ENCODE data around the gene AGR3.
A peak's percentile ranks its signal among the peaks of the same experiment; 100 is the strongest.
"Not testable (repeated sequence)": the region's sequence is repeated elsewhere in the genome, so short reads cannot be mapped to it uniquely, and the experiment has no call there.

Gene AGR3

DNA sequence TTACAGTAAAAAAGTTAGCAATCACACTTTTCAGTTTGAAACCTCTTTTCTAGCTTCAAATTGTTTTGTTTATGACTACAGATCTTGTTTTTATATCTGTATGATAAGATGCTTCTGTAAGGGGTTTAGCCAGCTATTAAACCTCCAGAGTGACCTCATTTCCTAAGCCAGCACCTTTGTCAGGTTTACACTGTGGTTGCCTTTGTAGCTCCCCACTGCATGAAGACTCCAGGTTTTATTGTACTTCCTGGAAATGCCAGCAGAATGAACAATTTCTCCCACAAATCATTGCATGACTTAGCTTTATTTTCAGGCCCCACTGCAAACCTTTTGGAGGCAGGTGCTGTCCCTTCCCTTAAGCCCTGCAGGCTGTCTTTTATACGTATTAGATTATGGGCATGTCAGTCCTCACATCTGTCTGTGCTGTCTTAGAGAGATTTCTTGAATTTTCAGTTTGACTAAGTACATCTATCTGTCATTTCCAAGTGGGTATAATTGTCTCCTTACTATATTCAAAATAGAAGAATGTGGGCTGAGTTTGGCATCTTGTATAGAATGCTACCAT lies 8.2 kb upstream of the AGR3 start:
- DNase-seq, result no peak

DNA sequence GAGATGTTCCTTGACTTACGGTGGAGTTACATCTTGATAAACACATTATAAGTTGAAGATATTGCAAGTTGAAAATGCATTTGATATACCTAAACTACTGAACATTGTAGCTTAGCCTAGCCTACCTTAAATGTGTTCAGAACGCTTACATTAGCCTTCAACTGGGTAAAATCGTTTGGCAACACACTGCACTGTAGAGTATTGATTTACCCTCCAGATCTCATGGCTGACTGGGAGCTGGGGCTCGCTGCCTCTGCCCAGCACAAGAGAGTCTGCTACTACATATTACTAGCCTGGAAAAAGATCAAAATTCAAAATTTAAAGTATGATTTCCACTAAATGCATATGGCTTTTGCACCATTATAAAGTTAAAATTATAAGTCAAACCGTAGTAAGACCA lies 7.5 kb upstream of the AGR3 start:
- no peak for DNase-seq

DNA sequence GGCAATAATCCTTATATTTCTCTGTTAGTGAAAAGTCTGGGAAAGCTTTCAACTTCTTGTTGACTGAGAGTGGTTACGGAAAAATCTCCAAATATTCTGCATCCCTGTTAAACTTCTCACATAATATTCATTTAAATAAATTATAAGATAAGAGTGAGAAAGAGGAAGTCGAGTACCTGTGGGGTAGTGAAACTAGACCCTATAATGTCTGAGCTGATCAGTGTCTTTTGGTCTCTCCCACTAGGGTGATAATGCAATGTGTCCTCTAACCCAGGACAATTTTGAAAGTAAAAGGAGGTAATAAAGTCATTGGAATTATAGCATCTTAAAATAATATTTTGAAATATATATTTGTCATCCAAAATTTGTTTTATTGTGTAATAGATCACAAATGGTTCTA lies 2.1 kb upstream of the AGR3 start:
- DNase-seq, result no peak

DNA sequence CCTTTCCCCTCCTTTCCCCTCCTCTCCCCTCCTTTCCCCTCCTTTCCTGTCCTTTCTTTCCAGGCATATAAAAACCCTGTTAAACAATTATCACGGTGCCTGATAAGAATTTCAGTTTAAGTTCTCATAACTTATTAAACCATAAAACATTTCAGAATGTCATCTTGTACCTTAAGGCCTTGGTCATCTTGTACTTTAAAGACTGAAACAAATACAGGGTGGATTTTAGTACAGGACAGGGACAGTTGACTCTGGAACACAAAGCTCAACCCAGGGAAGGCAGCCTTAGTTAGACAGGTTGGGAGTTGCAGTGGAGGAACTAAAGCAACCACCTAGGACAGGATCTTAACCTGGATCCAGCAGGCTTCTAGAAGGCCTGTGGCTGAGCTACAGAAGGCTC lies 1.2 kb downstream of the AGR3 start:
- no peak for DNase-seq

DNA sequence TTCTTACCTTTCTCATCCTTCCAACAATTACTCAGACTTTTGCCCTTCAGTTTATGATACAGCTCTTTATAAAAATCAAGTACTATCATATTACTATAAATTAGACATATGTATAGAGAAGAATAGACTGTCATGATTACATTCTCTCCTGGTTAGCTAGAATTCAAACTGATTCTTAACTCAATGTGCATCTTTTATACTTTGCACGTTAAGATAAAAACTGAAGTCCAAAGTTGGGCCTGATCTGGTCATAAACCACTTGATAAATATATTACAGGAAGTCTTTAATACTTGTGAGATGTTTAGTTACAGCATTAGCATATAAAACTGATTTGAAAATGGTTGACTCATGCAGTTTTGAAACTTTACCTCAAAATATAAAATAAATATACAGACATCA lies 2.6 kb downstream of the AGR3 start:
- no peak for DNase-seq

DNA sequence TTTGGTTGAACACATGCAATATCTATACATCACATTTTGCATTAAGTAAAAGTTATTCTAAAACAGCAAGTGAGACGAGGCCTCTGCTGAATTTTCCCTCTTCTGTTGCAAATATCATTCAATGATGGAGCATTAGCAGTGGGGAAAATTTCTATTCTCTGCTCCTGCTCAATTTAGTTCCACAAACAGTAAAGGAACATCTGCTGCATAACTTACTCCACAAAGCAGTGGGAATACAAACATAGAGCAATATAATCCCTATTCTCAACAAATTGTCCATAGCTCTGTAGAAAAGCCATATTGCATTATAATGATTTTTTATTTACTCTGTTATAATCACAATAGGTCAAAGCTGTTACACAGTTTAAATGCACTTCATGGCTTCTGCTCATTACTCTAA lies 5.9 kb downstream of the AGR3 start:
- DNase-seq, result no peak

DNA sequence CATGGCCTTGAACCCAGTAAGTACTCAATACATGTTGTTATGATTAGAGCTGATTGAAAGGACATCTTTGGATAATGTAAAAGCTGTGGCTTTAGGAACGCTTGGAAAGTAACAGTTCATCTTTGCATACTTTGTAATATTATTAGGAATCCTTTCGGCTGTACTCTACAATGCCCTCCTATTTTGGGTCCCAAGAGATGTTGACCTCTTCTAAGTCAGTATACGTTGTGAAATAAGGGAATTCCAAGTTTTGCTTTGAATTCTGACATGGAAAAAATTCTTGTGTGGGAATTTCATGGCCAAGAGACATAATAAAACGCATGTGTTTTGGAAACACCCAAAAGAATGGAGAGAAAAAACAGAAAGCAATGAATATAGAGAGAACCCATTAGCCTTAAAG lies 7.7 kb downstream of the AGR3 start:
- no peak for DNase-seq

DNA sequence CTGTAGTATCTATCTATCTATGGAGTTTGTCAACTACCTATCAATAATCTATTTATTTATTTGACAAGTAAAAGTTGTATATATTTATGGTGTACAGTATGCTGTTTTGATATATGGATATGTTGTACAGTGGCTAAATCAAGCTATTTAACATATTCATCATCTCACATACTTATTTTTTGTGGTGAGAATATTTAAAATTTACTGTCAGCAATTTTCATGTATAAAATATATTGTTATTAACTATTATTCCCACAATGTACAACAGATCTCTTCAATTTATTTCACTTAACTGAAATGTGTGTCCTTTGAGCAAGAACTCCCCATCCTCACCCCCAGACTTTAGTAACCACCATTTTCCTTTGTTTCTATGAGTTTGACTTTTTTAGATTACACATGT lies 14.5 kb downstream of the AGR3 start:
- DNase-seq, result no peak

DNA sequence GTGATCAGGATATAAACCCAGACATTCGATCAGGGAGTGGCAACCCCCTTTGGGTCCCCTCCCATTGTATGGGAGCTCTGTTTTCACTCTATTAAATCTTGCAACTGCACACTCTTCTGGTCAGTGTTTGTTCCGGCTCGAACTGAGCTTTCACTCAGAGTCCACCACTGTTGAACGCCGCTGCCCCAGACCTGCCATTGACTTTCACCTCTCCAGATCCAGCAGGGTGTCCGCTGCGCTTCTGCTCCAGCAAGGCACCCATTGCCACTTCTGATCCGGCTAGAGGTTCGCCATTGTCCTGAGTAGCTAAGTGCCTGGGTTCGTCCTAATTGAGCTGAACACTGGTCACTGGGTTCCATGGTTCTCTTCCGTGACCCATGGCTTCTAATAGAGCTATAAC lies 28.6 kb downstream of the AGR3 start:
- DNase-seq, result not testable (repeated sequence)

DNA sequence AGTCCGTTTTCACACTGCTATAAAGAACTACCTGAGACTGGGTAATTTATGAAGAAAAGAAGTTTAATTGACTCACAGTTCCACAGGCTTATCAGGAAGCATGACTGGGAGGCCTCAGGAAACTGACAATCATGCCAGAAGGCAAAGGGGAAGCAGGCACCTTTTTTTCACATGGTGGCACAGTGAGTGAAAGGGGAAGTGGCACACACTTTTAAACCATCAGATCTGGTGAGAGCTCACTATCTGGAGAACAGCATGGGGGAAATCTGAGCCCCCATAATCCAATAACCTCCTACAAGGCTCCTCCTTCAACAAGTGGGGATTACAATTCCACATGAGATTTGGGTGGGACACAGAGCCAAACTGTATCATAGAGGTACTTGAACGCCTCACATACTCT lies 30.0 kb downstream of the AGR3 start:
- DNase-seq, result no peak

DNA sequence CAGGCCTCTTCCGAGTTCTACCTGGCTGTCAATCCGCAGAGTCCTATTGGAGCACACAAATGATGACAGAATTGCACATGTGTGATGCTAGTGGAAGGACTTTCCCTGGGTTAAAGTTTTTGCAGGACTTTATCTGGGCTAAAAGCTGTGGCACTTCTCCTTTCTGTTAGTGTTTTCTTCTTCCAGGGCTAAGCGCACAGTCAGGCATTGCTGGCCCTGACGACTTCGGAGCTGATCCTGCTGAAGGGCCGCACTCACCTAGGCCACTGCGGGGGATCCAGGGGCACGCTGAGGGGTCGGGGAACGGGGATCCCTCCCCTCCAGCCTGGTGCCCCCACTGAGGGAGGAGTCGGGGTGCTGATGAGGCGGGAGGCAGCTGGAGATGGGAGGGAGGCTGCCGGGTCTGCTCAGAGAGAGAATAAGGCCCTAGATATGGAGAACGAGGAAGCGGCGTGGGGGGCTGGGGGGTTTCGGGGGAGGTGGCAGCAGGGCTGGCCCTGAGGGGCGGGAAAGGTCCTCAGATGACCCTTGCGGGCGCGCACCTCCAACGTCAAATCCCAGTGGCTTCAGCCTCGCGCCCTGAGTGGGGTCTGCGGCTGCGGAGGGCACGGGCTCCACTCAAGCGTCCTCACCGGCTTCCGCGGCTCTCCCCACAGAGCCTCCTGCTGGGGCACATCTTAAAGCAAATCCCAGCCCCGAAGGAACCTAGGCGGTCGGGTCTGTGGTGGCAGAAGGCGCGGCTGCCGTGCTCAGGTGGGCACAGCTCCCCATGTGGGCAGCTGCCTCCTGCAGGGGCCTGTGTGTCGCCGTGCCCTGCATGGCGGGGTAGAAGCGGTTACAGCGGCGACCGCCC lies 30.9 kb downstream of the AGR3 start:
- no peak for DNase-seq

DNA sequence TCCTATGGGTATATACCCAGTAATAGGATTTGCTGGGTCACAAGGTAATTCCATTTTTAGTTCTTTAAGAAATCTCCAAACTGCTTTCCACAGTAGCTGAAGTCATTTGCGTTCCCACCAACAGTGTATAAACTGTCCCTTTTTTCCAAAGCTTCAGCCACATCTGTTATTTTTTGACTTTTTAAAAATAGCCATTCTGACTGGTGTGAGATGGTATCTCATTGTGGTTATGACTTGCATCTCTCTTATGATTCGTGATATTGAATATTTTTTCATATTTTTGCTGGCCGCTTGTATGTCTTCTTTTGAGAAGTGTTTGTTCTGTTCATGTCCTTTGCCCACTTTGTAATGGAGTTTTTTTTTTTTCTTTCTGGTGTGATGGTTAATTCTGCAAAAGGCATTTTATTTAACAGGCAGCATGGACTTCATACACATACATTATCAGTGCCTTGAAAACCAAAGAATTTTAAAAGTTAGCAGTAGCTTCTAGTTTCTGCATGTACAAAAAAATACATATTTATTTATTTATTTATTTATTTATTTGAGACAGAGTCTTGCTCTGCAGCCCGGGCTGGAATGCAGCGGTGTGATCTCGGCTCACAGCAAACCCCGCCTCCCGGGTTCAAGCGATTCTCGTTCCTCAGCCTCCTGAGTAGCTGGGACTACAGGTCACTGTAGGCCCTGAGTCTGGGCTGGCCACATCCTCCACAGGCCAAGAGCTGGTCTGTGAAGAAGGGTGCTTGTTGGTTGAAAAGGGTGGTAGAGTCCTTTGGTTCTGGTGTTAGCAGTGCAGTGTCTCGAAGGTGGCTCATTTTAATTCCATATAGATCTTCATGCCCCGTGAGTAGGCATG lies 32.3 kb downstream of the AGR3 start:
- no peak for DNase-seq

DNA sequence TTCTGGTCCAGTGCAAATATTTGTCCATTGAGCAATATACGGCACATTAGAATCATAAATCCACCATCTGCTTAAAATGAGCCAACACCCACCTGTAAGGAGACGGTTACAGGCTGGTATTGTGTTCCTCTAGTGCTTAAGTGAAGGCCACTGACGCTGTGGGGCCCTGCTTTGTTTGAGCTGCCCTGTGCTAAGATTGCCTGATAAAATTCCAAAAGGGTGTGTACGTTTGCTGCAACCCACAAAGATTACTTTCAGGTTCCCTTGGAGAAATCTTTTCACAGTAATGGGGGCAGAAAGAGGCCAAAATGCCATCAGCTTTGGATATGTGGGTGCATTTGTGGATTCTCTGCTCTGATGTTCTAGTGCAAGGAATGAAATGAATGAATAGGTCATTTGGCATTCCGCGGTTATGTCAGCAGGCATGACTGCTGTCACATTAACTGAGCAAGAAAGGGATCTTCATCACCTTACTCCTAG lies 34.4 kb downstream of the AGR3 start:
- DNase-seq, result peak; percentile 54

DNA sequence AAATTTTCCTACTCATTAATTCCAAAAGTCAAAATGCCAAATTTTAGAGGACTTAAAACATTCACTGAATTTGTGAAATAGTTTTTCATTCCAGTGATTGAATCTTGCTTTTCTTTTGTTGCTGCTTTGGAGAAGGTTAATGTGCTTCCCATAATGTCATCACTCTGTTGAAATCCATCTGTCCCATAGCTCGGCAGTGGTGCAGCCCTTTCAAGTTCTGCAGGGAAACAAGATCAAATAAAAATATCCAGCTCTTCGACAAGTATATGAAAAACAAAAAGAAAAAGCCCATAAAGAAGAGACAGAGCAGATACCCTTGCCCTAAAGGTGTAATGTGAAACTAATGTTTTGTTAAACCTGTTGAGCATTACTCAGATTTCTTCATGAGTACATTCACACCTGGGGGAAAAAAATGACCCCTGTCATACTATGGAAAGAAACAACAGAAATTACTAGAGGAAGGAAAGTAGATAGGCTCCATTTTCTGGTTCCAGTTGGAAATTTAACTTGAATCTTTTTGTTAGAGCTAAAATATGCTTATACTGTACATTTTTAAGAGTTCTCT lies 35.1 kb downstream of the AGR3 start:
- no peak for DNase-seq

DNA sequence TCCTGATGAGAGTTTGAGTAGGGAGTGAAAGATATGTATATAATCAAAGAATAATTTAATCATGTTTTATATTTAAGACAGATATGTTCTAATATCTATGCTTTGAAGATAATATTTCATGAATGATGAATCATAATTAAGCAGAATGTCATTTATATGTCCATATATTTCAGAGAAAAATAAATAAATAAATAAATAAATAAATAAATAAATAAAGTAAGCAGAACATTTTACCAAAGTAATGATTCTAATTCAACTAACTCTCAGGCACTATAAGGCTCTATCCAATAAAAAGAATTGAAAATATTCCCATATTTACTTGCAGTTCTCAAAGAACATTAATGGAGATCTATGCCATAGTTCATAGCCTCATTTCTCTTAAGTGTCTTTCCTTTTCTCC lies 36.0 kb downstream of the AGR3 start:
- DNase-seq, result no peak

DNA sequence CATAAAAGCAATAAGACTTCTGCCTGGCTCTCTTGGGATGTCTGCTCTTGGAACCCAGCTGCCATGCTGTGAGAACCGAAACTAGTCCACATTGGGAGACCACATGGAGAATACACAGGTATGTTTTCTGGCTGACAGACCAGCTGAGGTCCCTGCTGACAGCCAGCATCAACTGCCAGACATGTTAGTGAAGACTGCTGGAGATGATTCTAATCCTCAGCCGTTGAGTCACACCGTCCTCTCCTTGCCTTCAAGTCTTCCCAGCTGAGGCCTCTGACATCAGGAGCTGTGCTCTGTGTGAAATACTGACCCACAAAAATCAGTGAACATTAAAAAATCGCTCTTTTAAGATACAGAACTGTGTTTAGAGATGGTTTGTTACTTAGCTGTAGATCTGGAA lies 40.1 kb downstream of the AGR3 start:
- no peak for DNase-seq

DNA sequence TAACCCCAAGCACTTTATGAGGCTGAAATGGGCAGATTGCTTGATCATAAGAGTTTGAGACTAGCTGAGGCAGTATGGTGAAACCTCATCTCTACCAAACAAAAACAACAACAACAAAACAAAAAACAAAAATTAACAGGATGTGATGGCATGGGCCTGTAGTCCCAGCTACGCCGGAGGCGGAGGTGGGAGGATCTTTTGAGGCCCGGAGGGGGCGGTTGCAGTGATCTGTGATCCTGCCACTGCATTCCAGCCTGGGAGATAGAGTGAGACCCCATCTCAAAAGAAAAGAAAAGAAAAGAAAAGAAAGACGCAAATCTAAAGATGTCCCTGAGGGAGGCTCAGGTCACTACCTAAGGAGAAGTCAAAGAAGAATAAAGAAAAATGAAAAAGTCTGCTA lies 41.7 kb downstream of the AGR3 start:
- no peak for DNase-seq

DNA sequence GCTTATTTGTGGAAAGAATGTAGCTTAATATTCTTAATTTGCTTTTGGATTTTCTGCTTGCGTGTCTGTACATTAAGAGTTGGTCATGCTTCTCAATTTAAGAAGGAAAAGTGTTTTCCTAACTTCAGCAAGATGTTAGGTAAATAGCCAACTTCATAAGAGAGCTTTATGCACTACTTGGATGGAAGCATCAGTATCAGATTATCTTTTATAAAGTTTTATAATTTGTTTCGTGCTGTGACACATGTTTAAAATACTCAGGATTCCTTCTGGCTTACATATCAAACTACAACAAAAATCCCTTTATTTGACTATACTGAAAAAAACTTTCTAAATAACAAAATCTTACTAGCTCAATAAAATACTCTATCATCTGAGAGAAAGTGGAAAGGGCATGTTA lies 42.1 kb downstream of the AGR3 start:
- DNase-seq, result no peak

DNA sequence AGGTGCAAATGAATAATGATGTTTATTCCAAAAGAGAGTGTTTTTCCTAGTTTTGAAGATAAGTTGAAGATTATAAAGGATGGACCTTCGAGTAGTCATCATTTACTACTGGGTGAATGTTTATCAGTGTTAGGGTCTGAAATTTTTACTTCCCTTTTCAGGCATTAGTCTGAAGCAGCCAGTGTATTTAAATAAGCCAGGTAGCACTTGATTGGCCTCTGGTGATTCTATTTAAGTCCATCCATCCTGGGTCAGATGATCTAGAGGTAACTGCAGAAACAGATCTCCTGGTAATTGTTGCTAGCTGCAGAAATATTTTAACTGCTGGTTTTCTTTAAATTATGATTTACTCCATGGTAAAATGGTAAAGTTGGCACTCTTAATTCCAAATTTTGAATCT lies 42.9 kb downstream of the AGR3 start:
- no peak for DNase-seq

DNA sequence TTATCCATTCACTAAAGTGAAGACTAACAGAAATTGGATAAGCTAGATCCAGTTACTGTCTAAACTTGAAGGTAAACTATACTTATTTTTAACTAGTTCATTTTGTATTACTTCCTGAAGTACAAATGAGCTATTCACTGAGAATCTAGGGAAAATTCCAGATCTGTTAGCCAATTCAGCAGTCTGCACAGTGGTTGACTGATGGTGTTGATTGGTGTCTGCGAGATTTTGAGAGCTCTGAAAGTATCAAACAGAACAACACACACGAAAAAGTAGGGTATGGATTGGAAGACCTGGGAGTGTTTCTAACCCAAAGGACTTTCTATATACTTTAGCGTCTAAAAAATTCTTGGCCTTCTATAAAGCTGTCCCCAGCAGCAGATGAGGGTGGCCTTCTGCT lies 43.4 kb downstream of the AGR3 start:
- DNase-seq, result no peak

DNA sequence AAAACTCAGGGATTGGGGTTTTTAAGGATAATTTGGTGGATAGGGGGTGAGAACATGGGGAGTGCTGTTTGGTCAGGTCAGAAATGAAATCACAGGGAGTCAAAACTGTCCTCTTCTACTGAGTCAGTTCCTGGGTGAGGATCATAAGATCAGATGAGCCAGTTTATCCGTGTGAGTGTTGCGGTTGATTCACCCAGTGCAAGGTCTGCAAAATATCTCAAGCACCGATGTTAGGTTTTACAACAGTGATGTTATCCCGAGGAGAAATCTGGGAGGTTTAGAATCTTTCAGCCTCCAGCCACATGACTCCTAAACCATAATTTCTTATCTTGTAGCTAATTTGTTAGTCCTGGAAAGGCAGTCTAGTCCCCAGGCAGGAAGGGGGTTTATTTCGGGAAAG lies 45.3 kb downstream of the AGR3 start:
- DNase-seq, result no peak

DNA sequence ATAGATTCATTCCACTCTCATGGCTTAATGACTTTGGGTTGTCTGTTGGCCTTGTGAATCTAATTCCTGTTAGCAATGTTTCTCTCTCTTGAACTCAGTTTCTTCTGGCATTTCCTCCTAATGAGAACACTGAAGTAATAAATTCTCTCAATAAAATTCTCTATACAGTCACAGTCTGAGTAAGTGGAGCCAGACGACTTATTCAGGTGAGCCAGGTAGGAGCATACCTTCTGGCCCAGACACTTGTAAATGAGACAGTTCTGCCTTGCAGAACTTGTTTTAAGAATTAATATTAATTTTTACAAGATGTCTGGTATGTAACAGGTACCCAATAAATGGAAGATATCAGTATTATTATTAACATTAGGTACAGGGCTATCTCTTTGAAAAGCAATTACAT lies 48.4 kb downstream of the AGR3 start:
- no peak for DNase-seq

DNA sequence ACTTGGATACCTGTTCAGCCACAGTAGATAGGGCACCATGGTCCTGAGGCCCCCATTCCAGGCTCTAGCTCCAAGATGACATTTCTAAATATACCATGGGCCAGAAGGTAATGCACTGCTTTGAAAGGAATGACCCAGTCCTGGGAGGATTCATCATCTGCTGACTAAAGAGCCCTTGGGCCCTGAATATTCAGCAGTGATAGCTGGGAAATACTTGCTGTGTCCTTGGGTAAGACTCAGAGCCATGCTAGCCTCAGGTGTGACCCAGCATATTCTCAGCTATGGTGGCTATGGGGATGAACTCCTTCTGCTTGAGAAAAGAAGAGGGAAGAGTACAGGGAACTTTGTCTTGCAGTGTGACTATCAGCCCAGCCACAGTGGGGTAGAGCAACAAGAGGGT lies 55.7 kb downstream of the AGR3 start:
- no peak for DNase-seq

DNA sequence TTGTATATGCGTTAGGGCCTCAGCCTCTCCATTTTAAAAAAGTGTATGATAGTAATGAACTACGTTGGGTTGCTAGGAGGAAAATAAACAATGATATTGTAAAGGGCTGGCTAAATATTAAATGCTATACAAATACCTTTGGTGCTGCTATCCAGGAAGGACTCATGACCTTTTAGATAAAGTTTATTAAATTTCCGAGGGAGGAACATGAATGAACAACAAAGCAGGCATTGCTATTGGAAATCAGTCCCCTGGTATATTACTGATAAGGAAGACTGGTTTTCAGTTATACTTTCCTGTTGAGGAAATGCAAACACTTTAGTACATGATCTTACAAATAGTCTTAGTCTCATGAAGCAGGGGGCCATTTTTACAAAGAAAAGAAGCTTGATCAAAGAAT lies 59.8 kb downstream of the AGR3 start:
- no peak for DNase-seq
